PC-3 (cell line): ENCODE measurements around the gene HBE1. TPM values are rescaled to one million over a fixed set of nuclear protein-coding genes. Genes with fewer than 3 reads are reported as not detected.
"Not testable (repeated sequence)": the region's sequence is repeated elsewhere in the genome, so short reads cannot be mapped to it uniquely, and the experiment has no call there.

Experiments used
- ATAC-seq: fragments of 200-7000 bp; cut with Tn5 transposase; 2 replicates; pipeline ENCODE4 v1.9.1; 2020; ENCODE audit warnings: mild to moderate bottlenecking, moderate library complexity
- BruUV-seq: library from RNA; stranded (reverse); fragments of 400-500 nt; replicated peaks from 2 replicates; lab custom pipeline; 2021; lab: Mats Ljungman, UMichigan
- CTCF ChIA-PET: fragments of 300-600 bp; sonication (Branson Sonifier 250); formaldehyde crosslinking; loops from one replicate; lab custom pipeline; 2022; ENCODE audit warnings: antibody characterized with exemption; lab: Charles Lee
- POLR2A ChIA-PET: fragments of 300-600 bp; sonication (Branson Sonifier 250); formaldehyde crosslinking; loops from one replicate; lab custom pipeline; 2022; ENCODE audit warnings: antibody characterized with exemption; ENCODE audit not compliant: unreplicated experiment; lab: Charles Lee
- DNase-seq: peaks from one replicate; pipeline ENCODE4 v3.0.0-alpha.2; 2015
- H2AFZ ChIP-seq: fragments of 300-600 bp; sonication (generic); 2 replicates; pipeline ENCODE4 v1.6.0; 2016; ENCODE audit warnings: antibody characterized with exemption, low read length
- H3F3A ChIP-seq: fragments of 300-600 bp; sonication (generic); one replicate; pipeline ENCODE4 v1.6.0; 2017; ENCODE audit warnings: antibody characterized with exemption, low read length, control low read depth, mild to moderate bottlenecking; ENCODE audit not compliant: unreplicated experiment
- H3K27ac ChIP-seq: fragments of 300-600 bp; sonication (generic); 2 replicates; pipeline ENCODE4 v1.5.1; 2016; ENCODE audit warnings: mild to moderate bottlenecking, low read length
- H3K27me3 ChIP-seq: fragments of 300-600 bp; sonication (generic); 2 replicates; pipeline ENCODE4 v1.6.1; 2016; ENCODE audit warnings: low read length, mixed read lengths
- H3K36me3 ChIP-seq: fragments of 300-600 bp; sonication (generic); 2 replicates; pipeline ENCODE4 v1.6.1; 2016; ENCODE audit warnings: low read depth, mixed run types, low read length, mixed read lengths
- H3K4me1 ChIP-seq: fragments of 300-600 bp; sonication (generic); 2 replicates; pipeline ENCODE4 v1.5.1; 2016; ENCODE audit warnings: low read length; ENCODE audit not compliant: insufficient read depth
- H3K4me2 ChIP-seq: fragments of 300-600 bp; sonication (generic); 2 replicates; pipeline ENCODE4 v1.6.0; 2016; ENCODE audit warnings: low read length
- H3K4me3 ChIP-seq: fragments of 300-600 bp; sonication (generic); 2 replicates; pipeline ENCODE4 v1.5.1; 2016; ENCODE audit warnings: mild to moderate bottlenecking, low read length, mixed read lengths
- H3K79me2 ChIP-seq: fragments of 300-600 bp; sonication (generic); 2 replicates; pipeline ENCODE4 v1.6.1; 2017; ENCODE audit warnings: low read length, mixed read lengths
- H3K9ac ChIP-seq: fragments of 300-600 bp; sonication (generic); 2 replicates; pipeline ENCODE4 v1.6.0; 2016; ENCODE audit warnings: mild to moderate bottlenecking, low read length
- H3K9me2 ChIP-seq: fragments of 300-600 bp; sonication (generic); replicated peaks from 2 replicates; pipeline ENCODE4 v1.6.1; 2016; ENCODE audit warnings: mixed run types, low read length, mixed read lengths
- H3K9me3 ChIP-seq: fragments of 300-600 bp; sonication (generic); 2 replicates; pipeline ENCODE4 v1.6.1; 2016; ENCODE audit warnings: low read length, mixed read lengths
- H4K20me1 ChIP-seq: fragments of 300-600 bp; sonication (generic); 2 replicates; pipeline ENCODE4 v1.6.1; 2016; ENCODE audit warnings: low read length, mixed read lengths
- CTCF ChIP-seq: fragments of 300-600 bp; sonication (generic); conservative IDR thresholded peaks from 2 replicates; pipeline ENCODE4 v1.5.1; 2017; ENCODE audit warnings: antibody characterized with exemption, low read depth, mild to moderate bottlenecking, low read length
- EZH2 ChIP-seq: fragments of 300-600 bp; sonication (generic); IDR thresholded peaks from one replicate; pipeline ENCODE4 v1.6.1; 2017; ENCODE audit warnings: antibody characterized with exemption, mild to moderate bottlenecking, low read length; ENCODE audit not compliant: unreplicated experiment
- EZH2phosphoT487 ChIP-seq: fragments of 300-600 bp; sonication (generic); IDR thresholded peaks from 2 replicates; pipeline ENCODE4 v1.6.1; 2018; ENCODE audit warnings: mild to moderate bottlenecking, antibody characterized with exemption, low read length, borderline replicate concordance
- intact Hi-C: fragments of 100-400 bp; cut with micrococcal nuclease; formaldehyde crosslinking; loops from 2 replicates; pipeline ENCODE4 v1.9.0; 2023
- total RNA-seq: library from RNA; depleted of rRNA; stranded (reverse); fragments of >200 nt; gene quantifications from 2 replicates; pipeline ENCODE4 v1.2.3, GENCODE V29; 2014

The HBE1 gene
- total RNA-seq, 1 experiment from 2014 or later, result 0.62 TPM

DNA sequence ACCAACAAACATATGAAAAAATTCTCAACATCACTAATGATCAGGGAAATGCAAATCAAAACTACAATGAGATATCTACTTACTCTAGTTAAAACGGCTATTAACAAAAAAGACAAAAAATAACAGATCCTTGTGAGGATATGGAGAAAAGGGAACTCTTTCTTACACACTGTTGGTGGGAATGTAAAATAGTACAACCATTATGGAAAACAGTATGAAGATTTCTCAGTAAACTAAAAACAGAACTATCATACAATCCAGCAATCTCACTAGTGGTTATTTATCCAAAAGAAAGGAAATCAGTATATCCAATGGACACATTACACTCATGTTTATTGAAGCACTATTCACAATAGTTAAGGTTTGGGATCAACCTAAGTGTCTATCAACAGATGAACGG, 3.9 kb downstream of the HBE1 start:
- POLR2A ChIA-PET, result no interaction called here
- TF ChIP-seq EZH2 (no peak), EZH2phosphoT487 (no peak)
- Histone ChIP-seq H3K4me3 (no peak overlapping the region), H3F3A (no peaks in the 10 kb centered on the region), H3K27me3 (no peaks in the 10 kb centered on the region), H3K9me2 (no peaks in the 10 kb centered on the region), H3K9me3 (no peaks in the 10 kb centered on the region), H3K79me2 (no peaks in the 10 kb centered on the region), H2AFZ (no peak overlapping the region), H3K36me3 (no peaks in the 10 kb centered on the region), H4K20me1 (no peaks in the 10 kb centered on the region), H3K9ac (no peak overlapping the region), H3K27ac (no peak overlapping the region), H3K4me1 (no peaks in the 10 kb centered on the region), H3K4me2 (no peak overlapping the region)
- intact Hi-C loops, result no loop called here
- CTCF ChIA-PET, result no interaction called here
- no TSS peak for BruUV-seq
- DNase-seq (no peak), ATAC-seq (no peak)

- ATAC-seq, result no peak
- Histone ChIP-seq H3K4me1 (no peaks in the 10 kb centered on the region), H3F3A (no peaks in the 10 kb centered on the region), H4K20me1 (no peaks in the 10 kb centered on the region), H3K79me2 (no peaks in the 10 kb centered on the region), H3K36me3 (no peaks in the 10 kb centered on the region), H3K9me2 (no peaks in the 10 kb centered on the region), H3K27me3 (no peaks in the 10 kb centered on the region), H2AFZ (no peak overlapping the region), H3K4me3 (no peak overlapping the region), H3K4me2 (no peak overlapping the region), H3K27ac (no peak overlapping the region), H3K9me3 (no peaks in the 10 kb centered on the region), H3K9ac (no peak overlapping the region)
- TF ChIP-seq CTCF, result no peak
- intact Hi-C loops, result no loop called here
- ChIA-PET POLR2A (no interaction called here), CTCF (no interaction called here)
- BruUV-seq, result no TSS peak
- no peak for DNase-seq
Observed at GRCh38 chr11:5258543-5259262, 11.0 kb downstream of the HBE1 start.

- no peak for DNase-seq
- TF ChIP-seq CTCF (no peak), EZH2 (no peak), EZH2phosphoT487 (no peak)
- Histone ChIP-seq H2AFZ (no peak overlapping the region), H3K79me2 (no peaks in the 10 kb centered on the region), H3F3A (no peaks in the 10 kb centered on the region), H3K9ac (no peak overlapping the region), H3K9me2 (no peaks in the 10 kb centered on the region), H3K27me3 (no peaks in the 10 kb centered on the region), H3K27ac (no peak overlapping the region), H3K4me3 (no peak overlapping the region), H4K20me1 (no peaks in the 10 kb centered on the region), H3K9me3 (no peaks in the 10 kb centered on the region), H3K36me3 (no peaks in the 10 kb centered on the region), H3K4me1 (no peaks in the 10 kb centered on the region), H3K4me2 (no peak overlapping the region)
- BruUV-seq, result no TSS peak
- ChIA-PET CTCF (no interaction called here), POLR2A (no interaction called here)
- no peak for ATAC-seq
- intact Hi-C loops, result no loop called here
Observed at GRCh38 chr11:5257296-5257695, 12.4 kb downstream of the HBE1 start.

DNA sequence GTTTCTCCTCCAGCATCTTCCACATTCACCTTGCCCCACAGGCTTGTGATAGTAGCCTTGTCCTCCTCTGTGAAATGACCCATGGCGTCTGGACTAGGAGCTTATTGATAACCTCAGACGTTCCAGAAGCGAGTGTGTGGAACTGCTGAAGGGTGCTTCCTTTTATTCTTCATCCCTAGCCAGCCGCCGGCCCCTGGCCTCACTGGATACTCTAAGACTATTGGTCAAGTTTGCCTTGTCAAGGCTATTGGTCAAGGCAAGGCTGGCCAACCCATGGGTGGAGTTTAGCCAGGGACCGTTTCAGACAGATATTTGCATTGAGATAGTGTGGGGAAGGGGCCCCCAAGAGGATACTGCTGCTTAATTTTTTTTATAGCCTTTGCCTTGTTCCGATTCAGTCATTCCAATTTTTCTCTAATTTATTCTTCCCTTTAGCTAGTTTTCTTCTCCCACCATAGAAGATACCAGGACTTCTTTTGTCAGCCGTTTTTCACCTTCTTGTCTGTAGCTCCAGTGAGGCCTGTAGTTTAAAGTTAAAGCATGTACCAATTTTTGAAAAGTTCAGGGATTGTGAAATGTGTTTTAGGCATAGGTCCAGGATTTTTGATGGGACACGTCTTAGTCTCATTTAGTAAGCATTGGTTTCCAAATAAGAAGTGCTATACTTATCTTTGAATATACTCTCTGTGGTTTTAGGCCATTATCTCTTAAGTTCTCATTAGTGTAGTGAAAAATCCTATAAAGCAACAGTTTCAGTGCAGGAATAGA, 14.9 kb downstream of the HBE1 start, which contains the start of gene HBG2:
TSS of gene HBG2 (minus strand) at position 136 of the 768 bp plus-strand sequence. CDS start at position 83, 53 bp downstream.
- DNase-seq, POLR2A ChIA-PET: not testable (repeated sequence)

DNA sequence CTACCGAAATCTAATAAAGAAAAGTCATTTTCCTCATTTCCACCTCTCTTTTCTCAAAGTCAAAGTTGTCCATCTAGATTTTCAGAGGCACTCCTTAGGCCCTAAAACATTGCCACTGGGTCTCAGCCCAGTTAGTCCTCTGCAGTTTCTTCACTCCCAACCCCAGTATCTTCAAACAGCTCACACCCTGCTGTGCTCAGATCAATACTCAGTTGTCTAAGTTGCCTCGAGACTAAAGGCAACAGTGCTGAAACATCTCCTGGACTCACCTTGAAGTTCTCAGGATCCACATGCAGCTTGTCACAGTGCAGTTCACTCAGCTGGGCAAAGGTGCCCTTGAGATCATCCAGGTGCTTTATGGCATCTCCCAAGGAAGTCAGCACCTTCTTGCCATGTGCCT, 15.7 kb downstream of the HBE1 start:
- H3K9me2 ChIP-seq, H3K27ac ChIP-seq, BruUV-seq, H3K79me2 ChIP-seq, H3K4me1 ChIP-seq, DNase-seq, H3F3A ChIP-seq, H3K36me3 ChIP-seq, H2AFZ ChIP-seq, H3K27me3 ChIP-seq, intact Hi-C loops, H4K20me1 ChIP-seq, CTCF ChIA-PET, H3K9me3 ChIP-seq, ATAC-seq, H3K9ac ChIP-seq, H3K4me2 ChIP-seq, H3K4me3 ChIP-seq, POLR2A ChIA-PET: not testable (repeated sequence)

More for the DNA sequence above, 14.9 kb downstream of the HBE1 start, which contains the start of gene HBG2:
- H3K79me2 ChIP-seq, intact Hi-C loops, H3K27me3 ChIP-seq, H3K4me2 ChIP-seq, CTCF ChIA-PET, ATAC-seq, BruUV-seq, H3K36me3 ChIP-seq, H3F3A ChIP-seq, H3K9me2 ChIP-seq, H2AFZ ChIP-seq, H3K9me3 ChIP-seq, H3K27ac ChIP-seq, H3K4me3 ChIP-seq, H3K4me1 ChIP-seq, H3K9ac ChIP-seq, H4K20me1 ChIP-seq: not testable (repeated sequence)
